Measurements from ENCODE around the gene ELOVL6. TPM values are rescaled to one million over a fixed set of nuclear protein-coding genes. Genes with fewer than 3 reads are reported as not detected.
A peak's percentile ranks its signal among the peaks of the same experiment; 100 is the strongest.
"Not testable (repeated sequence)": the region's sequence is repeated elsewhere in the genome, so short reads cannot be mapped to it uniquely, and the experiment has no call there.

Gene ELOVL6
- total RNA-seq, 1 donor from 2014 or later = 29.1 TPM

DNA sequence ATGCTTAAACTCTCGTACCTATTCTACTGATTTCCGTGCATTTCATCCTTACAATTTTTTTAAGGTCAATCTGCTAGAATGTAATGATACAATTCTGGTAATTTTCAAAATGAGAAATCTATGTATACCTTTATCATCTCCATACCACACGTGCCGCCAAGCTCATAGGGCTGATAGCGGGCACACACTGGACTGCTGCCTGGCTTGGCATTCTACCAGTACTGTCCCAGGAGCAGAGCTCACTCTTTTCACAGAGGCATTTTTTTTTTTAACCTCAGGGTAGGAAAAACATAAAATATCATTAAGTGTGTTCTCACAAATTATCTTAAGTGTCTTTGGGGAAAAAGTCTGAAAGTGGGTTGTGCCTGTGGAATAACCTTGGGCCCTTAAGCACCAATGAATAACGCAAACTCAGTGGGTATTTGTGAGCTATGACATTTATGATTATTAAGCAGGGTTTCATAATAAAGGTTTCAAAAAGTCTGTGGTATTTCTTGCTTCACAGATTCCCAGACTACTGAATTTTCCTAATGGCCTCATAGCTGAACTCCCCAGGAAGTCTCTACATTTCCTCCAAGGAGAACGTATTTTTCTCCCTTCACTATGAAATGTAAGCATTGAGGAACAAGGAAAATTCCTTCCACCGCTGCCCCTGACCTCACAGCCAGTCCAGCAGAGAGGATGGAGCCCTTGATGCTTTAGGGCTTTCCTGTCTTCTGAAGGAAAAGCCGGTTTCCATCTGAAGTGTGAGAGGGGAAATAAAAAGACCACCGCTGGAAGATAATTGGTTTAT lies 125.2 kb downstream of the ELOVL6 start:
- no peak for ATAC-seq

DNA sequence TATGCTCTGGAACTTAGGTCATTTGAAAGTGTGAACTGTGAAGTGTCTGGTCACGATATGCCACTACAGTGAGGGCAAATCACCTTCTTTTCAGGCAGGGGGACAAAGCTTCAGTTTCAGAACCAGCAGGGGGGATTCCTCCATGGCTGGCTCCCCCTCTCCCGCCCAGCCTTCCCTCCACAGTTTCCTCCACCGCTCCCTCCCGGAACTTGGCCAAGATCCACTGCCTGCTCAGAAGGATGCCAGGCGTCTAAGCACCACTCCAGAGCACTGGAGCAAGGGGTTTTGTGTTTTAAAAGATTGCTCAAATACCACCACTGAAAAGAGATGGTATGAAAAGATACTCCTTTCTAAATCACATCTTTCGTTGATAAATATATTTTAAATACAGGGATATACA lies 126.9 kb downstream of the ELOVL6 start:
- ATAC-seq = no peak

GRCh38 chr4:110068248-110068647 lies 130.2 kb downstream of the ELOVL6 start:
- no peak for ATAC-seq

DNA sequence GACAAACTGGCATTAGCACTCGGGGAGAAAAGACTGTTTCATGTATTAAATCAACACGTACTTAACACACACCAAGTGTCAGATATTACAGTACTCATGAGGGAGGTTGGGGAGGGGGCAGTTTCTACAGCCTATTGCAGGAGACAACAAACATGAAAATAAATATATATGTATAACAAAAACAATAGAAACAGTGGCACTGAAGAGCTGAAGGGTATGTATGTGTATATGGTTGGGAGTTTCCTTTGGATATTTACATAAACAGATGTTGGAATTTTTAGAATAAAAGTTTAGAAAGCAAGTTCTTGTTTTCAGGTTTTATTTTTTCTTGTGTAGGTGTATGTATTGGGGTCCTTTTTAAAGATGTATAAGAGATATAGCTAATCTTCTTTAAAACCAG lies 133.5 kb downstream of the ELOVL6 start:
- ATAC-seq = no peak

- no peak for ATAC-seq
Observed at GRCh38 chr4:110064295-110064694, 134.1 kb downstream of the ELOVL6 start.

DNA sequence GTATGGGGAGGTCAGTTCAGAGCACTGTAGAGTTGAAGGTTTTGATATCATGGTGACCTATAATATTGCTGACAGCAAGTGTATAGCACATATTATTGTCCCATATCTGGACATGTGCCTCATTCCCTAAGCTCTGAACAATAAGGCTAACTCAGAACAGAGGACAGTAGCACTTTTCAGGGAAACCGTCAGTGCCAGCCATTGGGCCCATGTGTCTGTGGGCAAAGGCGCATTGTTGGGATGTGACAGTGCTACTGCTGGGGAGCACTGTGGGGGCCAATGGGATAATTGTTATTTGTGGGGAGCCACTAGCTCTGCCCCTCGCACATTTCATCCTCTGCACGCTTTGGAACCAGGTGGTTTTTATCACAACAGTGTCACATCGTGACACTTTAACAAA lies 136.2 kb downstream of the ELOVL6 start:
- ATAC-seq = no peak

GRCh38 chr4:110061076-110061475 lies 137.3 kb downstream of the ELOVL6 start:
- ATAC-seq = no peak

DNA sequence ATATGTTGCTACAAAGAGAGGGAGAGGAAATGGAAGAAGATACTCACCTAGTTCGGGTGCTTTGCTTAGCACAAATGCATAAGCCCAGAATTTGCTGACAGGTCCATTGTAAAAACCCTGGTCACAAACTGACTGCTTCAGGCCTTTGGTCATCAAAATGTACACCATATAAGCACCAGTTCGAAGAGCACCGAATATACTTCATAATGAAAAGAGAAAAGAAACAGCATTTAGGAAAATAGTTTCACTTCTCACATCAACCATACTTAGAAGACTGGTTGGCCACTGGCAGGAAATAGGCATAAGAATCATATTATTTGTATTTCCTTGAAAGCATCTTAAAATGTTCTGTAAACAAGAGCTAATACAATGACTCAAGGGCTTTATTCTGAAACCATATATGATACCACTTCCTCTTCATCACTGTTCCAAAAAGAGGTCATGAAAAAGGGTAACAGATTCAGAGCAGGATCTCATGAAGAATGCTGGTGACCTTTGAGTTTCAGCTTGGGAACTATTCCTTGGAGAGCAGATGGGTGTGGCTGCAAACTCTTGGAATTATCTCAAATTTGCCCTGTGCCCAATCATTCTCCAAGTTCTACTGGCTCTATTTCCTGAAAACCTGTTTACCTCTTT lies 138.7 kb downstream of the ELOVL6 start:
- ATAC-seq = peak; percentile 72

DNA sequence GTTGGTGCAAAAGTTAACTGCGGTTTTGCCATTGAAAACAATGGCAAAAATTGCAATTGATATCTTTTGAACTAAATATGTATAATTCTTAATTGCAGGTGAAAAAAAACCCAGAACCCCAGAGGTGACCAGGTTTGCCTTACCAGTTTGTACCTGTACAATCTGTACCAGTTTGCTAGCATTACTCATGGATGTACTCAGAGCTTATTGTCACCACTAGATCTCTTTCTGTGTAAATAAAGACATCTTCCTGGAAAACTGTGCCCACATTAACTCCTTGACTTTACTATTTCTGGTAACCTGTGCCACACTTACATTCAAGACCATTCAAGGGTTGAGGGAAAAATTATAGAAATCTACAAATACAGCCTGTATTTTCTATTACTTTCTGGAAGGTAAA lies 139.7 kb downstream of the ELOVL6 start:
- ATAC-seq = peak; percentile 89

DNA sequence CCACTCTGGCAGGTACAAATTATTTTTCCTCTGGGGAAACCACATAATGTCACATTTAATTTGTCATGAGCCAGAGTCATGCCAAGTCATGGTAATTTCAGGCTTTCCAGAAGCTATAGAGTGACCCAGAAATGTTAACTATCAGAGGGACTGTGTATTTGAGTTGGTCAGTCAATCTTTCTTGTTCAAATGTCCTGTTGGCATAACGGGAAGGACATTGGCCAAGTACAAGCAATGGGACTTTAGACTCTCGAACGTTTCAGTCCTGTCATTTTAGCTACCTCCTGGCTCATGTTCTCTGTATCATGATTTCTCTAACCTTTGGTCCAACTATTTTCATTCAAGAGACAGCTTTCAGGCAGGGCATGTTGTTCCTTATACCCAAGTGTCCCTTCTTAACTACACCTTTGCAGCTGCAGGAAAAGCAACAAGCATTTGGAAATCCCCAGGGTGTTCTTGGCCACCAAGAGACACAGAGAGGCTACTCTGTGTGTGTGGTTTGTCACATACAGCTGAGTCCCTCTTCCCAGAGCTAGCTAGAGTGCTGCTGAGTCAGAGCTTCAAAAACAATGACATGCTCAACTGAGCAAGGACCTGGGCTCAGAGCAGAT lies 143.2 kb downstream of the ELOVL6 start:
- peak; percentile 76 for ATAC-seq

- ATAC-seq = peak; percentile 49
Observed at GRCh38 chr4:110049951-110050925, 148.2 kb downstream of the ELOVL6 start.

GRCh38 chr4:110046588-110047049 lies 151.8 kb downstream of the ELOVL6 start:
- ATAC-seq = no peak

GRCh38 chr4:110042545-110043517 lies 155.6 kb downstream of the ELOVL6 start:
- ATAC-seq = no peak

- no peak for ATAC-seq
Observed at GRCh38 chr4:110041735-110042134, 156.7 kb downstream of the ELOVL6 start.

- not testable (repeated sequence) for ATAC-seq
Observed at GRCh38 chr4:110039164-110039563, 159.3 kb downstream of the ELOVL6 start.

DNA sequence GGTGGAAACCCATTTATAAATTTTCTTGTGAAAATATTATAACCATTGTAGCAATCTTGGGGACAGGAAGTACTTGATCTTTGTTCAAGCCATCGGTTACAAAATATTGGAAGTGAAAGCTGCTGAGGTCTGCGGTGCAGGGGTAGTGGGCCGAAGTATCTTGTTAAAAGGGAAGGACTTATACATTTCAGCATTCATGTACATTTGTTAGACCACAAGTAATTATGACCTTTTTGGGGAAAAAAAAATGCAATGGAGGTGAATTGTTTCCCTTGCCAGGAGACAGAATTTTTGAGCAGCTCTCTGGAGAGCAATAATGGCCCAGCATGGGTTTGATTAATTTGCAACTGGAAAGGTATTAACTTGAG lies 164.4 kb downstream of the ELOVL6 start:
- no peak for ATAC-seq

DNA sequence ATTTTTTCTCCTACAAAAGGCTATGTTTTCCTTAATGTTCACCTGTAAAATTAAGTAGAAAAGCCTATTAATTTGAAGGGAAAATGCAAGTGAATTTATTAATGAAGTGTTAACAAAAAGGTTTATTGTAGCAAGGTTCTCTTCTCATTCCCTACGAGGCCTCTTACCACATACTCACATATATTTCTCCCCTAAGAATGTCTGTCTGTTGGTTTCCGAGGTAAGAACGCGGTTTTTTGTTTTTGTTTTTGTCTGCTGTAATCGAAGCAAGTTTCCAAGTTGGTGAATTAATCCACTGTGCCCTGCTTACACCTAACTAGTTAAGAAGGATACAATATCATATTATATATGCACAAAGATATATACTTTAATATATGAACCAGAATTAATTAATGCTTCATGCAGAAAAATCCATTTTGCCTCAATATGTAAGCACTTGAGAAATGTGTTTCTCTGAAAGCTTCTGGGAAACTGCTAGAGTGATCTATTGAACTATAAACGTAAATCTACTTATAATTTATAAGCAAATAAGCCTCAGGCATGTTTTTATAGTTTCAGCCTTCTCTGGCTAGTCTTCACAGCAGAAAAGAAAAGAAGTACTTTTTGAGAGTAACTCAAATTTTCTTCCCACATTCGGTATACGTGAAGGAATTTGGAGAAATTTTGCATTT lies 164.9 kb downstream of the ELOVL6 start:
- no peak for ATAC-seq

DNA sequence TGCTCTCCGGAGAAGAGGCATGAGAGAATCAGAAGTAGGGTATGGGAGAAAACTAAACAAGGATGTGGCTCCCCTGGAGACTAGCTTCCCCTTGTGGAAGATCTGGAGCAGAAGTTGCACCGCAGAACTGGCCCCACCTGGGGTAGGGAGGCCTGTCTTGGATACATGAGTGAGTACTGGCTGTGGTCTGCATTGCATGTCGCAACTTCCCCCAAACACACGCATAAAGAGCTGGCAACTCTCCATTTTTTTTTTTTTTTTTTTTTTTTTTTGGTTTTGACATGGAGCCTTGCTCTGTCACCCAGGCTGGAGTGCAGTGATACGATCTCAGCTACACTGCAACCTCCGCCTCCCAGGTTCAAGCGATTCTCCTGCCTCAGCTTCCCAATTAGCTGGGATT lies 165.8 kb downstream of the ELOVL6 start:
- ATAC-seq = no peak

DNA sequence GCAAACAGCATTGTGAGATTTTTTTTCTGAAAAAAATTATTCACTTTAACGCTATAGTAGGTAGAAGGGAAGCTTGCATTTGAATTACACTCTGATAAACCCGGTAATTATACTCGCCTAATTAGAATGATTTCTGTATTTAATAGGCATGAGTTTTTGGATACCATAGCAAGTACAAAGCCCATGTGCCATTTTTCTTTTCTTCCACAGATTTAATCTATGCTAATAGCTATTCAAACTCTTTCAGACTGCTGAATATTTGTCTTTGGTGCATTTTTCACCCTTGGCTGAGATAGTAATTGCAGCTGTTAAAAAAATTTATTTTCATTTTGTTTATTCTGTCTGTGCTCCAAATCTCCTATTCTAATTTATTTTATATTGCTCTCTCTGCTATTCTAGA lies 172.7 kb downstream of the ELOVL6 start:
- ATAC-seq = no peak

- no peak for ATAC-seq
Observed at GRCh38 chr4:110025056-110025455, 173.4 kb downstream of the ELOVL6 start.

DNA sequence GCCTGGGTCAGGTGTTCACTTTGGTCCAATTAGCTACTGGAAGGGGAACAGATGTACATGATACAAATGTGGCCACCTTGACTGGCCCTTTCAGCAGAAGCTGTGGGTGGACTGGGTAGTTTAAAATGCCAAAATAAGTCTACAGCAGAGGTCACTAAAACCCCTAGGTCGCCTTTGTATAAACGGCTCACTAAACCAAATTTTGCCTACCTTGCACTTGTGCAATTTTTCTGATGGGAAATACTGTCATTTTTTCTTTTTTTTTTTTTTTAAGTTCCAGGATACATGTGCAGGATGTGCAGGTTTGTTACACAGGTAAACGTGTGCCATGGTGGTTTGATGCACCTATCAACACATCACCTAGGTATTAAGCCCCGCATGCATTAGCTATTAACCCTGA lies 176.0 kb downstream of the ELOVL6 start:
- ATAC-seq = no peak

Data from esophagus mucosa (tissue), 1 donor.